Sigmoid colon (tissue), 4 donors: Measurements from ENCODE around the gene JMJD1C.

Source experiments
- CTCF ChIP-seq, 4 experiments: fragments of 450-650 bp in 3 of 4; fragments of 200-600 bp in 1 of 4; IDR thresholded peaks; one replicate each; pipeline ENCODE4 v1.5.1; 2016 to 2019; ENCODE audit warnings: antibody characterized with exemption in 4 of 4, mild to moderate bottlenecking in 3 of 4, moderate library complexity in 2 of 4
- EP300 ChIP-seq, 4 donors: sonication (generic); formaldehyde crosslinking; IDR thresholded peaks; one replicate each; pipeline ENCODE4 v1.6.1; 2017; ENCODE audit warnings: antibody characterized with exemption in 4 of 4
- POLR2A ChIP-seq, 2 donors: fragments of 450-650 bp; IDR thresholded peaks; one replicate each; pipeline ENCODE4 v1.6.1; 2016; ENCODE audit warnings: antibody characterized with exemption in 2 of 2, mild to moderate bottlenecking in 2 of 2, moderate library complexity in 2 of 2
- POLR2AphosphoS5 ChIP-seq, 4 donors: sonication (generic); formaldehyde crosslinking; IDR thresholded peaks; one replicate each; pipeline ENCODE4 v1.6.1; 2017; ENCODE audit warnings: antibody characterized with exemption in 4 of 4

GRCh38 chr10:63515002-63515763 is 49.4 kb upstream of the JMJD1C start:
- no peak for TF ChIP-seq POLR2A (IDR thresholded peaks at IDR 0.05)
- no peak for TF ChIP-seq CTCF (IDR thresholded peaks at IDR 0.05)
- no peak for TF ChIP-seq POLR2AphosphoS5 (IDR thresholded peaks at IDR 0.05)
- no peak for TF ChIP-seq EP300 (IDR thresholded peaks at IDR 0.05)
